K562 (cell line): ENCODE data around the gene ZDHHC18. TPM values are rescaled to one million over a fixed set of nuclear protein-coding genes. Genes with fewer than 3 reads are reported as not detected.

Source experiments
- CHD7 ChIP-seq: fragments of 200-600 bp; sonication (generic); IDR thresholded peaks from one replicate; pipeline ENCODE4 v1.6.1; 2012; ENCODE audit warnings: mild to moderate bottlenecking, low read depth, low read length, inconsistent platforms
- TCF3 ChIP-seq: sonication (generic); formaldehyde crosslinking; IDR thresholded peaks from 2 replicates; pipeline ENCODE4 v1.4.0; 2020; ENCODE audit warnings: mild to moderate bottlenecking, missing genetic modification reagents
- ZNF830 ChIP-seq: fragments of 250-450 bp; sonication (Bioruptor Pico); IDR thresholded peaks from 2 replicates; pipeline ENCODE4 v1.5.0; 2021; ENCODE audit warnings: mild to moderate bottlenecking
- ZZZ3 ChIP-seq: fragments of 450-650 bp; IDR thresholded peaks from 2 replicates; pipeline ENCODE4 v1.6.1; 2016; ENCODE audit warnings: antibody characterized with exemption, mild to moderate bottlenecking, moderate library complexity
- polyA plus RNA-seq, 8 experiments: library from polyadenylated mRNA; depleted of rRNA in 4 of 8; stranded (reverse) in 5 of 8; unstranded in 3 of 8; fragments of >200 nt; fragmentation: Nextera tagmentation in 2 of 8; fragmentation: Illumina TruSeq in 1 of 8; extraction: Ambion mirVana in 2 of 8; extraction: Trizol in 1 of 8; gene quantifications; 2 replicates each; pipeline versions ENCODE4 v1.2.1 to v1.2.3, GENCODE V29; 2011 to 2014; ENCODE audit warnings: inconsistent platforms in 1 of 8, missing spikeins in 1 of 8
- total RNA-seq, 7 experiments: library from RNA; depleted of rRNA in 6 of 7; stranded (reverse); fragments of >200 nt in 6 of 7; fragmentation: Illumina TruSeq in 2 of 7; extraction: Trizol in 2 of 7; gene quantifications; 2 replicates each; pipeline versions ENCODE4 v1.2.1 to v1.2.3, GENCODE V29; 2011 to 2021; ENCODE audit warnings: low replicate concordance in 1 of 7
- TF ChIP-seq, protein P1 (sequence below): sonication (generic); formaldehyde crosslinking; IDR thresholded peaks from 2 replicates; pipeline ENCODE4 v1.8.1; 2023; ENCODE audit warnings: missing genetic modification reagents, mild to moderate bottlenecking, borderline replicate concordance
- TF ChIP-seq, protein P2 (sequence below): sonication (generic); formaldehyde crosslinking; IDR thresholded peaks from 2 replicates; pipeline ENCODE4 v1.8.0; 2022; ENCODE audit warnings: missing genetic modification reagents, mild to moderate bottlenecking, borderline replicate concordance
- TF ChIP-seq, protein P3 (sequence below), 3 experiments: IDR thresholded peaks in 2 of 3; conservative IDR thresholded peaks in 1 of 3; 2 replicates each; pipeline ENCODE4 v1.5.1; 2011 to 2012; ENCODE audit warnings: low read length in 3 of 3, mild to moderate bottlenecking in 3 of 3, control low read depth in 2 of 3, improper control_type of control experiment in 1 of 3, inconsistent platforms in 1 of 3, low read depth in 1 of 3, mixed read lengths in 1 of 3, moderate library complexity in 1 of 3; ENCODE audit not compliant: insufficient read depth in 2 of 3

ZDHHC18 gene
- total and polyA plus RNA-seq, 9 of the 15 experiments (the other 6 are each of a cell fraction or from before 2014, with no cell fraction given), result 0.42 to 35.6 (median 15.8) TPM

- no peak for TF ChIP-seq CHD7
- TF ChIP-seq, protein P1, sequence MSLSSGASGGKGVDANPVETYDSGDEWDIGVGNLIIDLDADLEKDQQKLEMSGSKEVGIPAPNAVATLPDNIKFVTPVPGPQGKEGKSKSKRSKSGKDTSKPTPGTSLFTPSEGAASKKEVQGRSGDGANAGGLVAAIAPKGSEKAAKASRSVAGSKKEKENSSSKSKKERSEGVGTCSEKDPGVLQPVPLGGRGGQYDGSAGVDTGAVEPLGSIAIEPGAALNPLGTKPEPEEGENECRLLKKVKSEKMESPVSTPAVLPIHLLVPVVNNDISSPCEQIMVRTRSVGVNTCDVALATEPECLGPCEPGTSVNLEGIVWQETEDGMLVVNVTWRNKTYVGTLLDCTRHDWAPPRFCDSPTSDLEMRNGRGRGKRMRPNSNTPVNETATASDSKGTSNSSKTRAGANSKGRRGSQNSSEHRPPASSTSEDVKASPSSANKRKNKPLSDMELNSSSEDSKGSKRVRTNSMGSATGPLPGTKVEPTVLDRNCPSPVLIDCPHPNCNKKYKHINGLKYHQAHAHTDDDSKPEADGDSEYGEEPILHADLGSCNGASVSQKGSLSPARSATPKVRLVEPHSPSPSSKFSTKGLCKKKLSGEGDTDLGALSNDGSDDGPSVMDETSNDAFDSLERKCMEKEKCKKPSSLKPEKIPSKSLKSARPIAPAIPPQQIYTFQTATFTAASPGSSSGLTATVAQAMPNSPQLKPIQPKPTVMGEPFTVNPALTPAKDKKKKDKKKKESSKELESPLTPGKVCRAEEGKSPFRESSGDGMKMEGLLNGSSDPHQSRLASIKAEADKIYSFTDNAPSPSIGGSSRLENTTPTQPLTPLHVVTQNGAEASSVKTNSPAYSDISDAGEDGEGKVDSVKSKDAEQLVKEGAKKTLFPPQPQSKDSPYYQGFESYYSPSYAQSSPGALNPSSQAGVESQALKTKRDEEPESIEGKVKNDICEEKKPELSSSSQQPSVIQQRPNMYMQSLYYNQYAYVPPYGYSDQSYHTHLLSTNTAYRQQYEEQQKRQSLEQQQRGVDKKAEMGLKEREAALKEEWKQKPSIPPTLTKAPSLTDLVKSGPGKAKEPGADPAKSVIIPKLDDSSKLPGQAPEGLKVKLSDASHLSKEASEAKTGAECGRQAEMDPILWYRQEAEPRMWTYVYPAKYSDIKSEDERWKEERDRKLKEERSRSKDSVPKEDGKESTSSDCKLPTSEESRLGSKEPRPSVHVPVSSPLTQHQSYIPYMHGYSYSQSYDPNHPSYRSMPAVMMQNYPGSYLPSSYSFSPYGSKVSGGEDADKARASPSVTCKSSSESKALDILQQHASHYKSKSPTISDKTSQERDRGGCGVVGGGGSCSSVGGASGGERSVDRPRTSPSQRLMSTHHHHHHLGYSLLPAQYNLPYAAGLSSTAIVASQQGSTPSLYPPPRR (CRISPR knock-in tag), result no peak
- TF ChIP-seq ZZZ3, result no peak
- no peak for TF ChIP-seq TCF3 (CRISPR knock-in tag)
- TF ChIP-seq, protein P2, sequence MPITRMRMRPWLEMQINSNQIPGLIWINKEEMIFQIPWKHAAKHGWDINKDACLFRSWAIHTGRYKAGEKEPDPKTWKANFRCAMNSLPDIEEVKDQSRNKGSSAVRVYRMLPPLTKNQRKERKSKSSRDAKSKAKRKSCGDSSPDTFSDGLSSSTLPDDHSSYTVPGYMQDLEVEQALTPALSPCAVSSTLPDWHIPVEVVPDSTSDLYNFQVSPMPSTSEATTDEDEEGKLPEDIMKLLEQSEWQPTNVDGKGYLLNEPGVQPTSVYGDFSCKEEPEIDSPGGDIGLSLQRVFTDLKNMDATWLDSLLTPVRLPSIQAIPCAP (CRISPR knock-in tag), result no peak
- TF ChIP-seq ZNF830 (CRISPR knock-in tag), result no peak
- TF ChIP-seq, protein P3, sequence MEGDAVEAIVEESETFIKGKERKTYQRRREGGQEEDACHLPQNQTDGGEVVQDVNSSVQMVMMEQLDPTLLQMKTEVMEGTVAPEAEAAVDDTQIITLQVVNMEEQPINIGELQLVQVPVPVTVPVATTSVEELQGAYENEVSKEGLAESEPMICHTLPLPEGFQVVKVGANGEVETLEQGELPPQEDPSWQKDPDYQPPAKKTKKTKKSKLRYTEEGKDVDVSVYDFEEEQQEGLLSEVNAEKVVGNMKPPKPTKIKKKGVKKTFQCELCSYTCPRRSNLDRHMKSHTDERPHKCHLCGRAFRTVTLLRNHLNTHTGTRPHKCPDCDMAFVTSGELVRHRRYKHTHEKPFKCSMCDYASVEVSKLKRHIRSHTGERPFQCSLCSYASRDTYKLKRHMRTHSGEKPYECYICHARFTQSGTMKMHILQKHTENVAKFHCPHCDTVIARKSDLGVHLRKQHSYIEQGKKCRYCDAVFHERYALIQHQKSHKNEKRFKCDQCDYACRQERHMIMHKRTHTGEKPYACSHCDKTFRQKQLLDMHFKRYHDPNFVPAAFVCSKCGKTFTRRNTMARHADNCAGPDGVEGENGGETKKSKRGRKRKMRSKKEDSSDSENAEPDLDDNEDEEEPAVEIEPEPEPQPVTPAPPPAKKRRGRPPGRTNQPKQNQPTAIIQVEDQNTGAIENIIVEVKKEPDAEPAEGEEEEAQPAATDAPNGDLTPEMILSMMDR (IDR thresholded peaks at IDR 0.05 in 2 of 3, conservative IDR thresholded peaks at IDR 0.05 in 1 of 3; ENCODE audit: insufficient read depth in 2 of 3, low read depth in 1 of 3, low read length in 3 of 3), result peak in 1 of 3 experiments; percentile 17; a peak in 1 of 6 replicates
Measured at GRCh38 chr1:26799479-26800142, 26.9 kb upstream of the ZDHHC18 start (continued).
